T-cell (primary cell): ENCODE results near the gene SYVN1. TPM values are rescaled to one million over a fixed set of nuclear protein-coding genes. Genes with fewer than 3 reads are reported as not detected.
A peak's percentile ranks its signal among the peaks of the same experiment; 100 is the strongest.

ENCODE experiments used
- ATAC-seq, 4 experiments: fragments of 200-7000 bp in 3 of 4; fragments of 150-1000 bp in 1 of 4; cut with Tn5 transposase; replicated peaks in 1 of 4; 1 replicate in 3 of 4; 2 replicates in 1 of 4; pipeline ENCODE4 v1.10.0; 2021; ENCODE audit warnings: moderate library complexity in 3 of 4, mild to moderate bottlenecking in 2 of 4, moderate number of reproducible peaks in 1 of 4
- CTCF ChIA-PET, 2 donors: fragments of 300-600 bp; sonication (Branson Sonifier 250); formaldehyde crosslinking; loops; one replicate each; lab custom pipeline; 2022; ENCODE audit warnings: antibody characterized with exemption in 2 of 2; lab: Charles Lee
- POLR2A ChIA-PET, 2 donors: fragments of 300-600 bp; sonication (Branson Sonifier 250); formaldehyde crosslinking; loops; one replicate each; lab custom pipeline; 2022; ENCODE audit warnings: antibody characterized with exemption in 2 of 2; lab: Charles Lee
- DNase-seq, 35 experiments: peaks; one replicate each; pipeline versions ENCODE4 v3.0.0 to v3.0.0-alpha.2; 2013 to 2023
- H3K27ac ChIP-seq: one replicate; pipeline ENCODE4 v1.5.1; 2013; ENCODE audit warnings: low read length
- H3K27me3 ChIP-seq, 2 experiments: replicated peaks in 1 of 2; 1 replicate in 1 of 2; 2 replicates in 1 of 2; pipeline versions ENCODE4 v1.6.1 to v1.7.0; 2013; ENCODE audit warnings: low read length in 1 of 2, mixed read lengths in 1 of 2; ENCODE audit not compliant: control insufficient read depth in 2 of 2, insufficient read depth in 2 of 2; ENCODE audit errors: extremely low read depth in 1 of 2
- H3K36me3 ChIP-seq, 2 donors: 1 replicate in 1 of 2; 2 replicates in 1 of 2; pipeline versions ENCODE4 v1.6.1 to v1.7.0; 2013; ENCODE audit warnings: low read length in 1 of 2; ENCODE audit not compliant: control insufficient read depth in 2 of 2, insufficient read depth in 1 of 2; ENCODE audit errors: extremely low read depth in 1 of 2
- H3K4me1 ChIP-seq, 2 experiments: 1 replicate in 1 of 2; 2 replicates in 1 of 2; pipeline versions ENCODE4 v1.6.1 to v1.7.0; 2013; ENCODE audit warnings: low read length in 2 of 2, mixed read lengths in 1 of 2; ENCODE audit not compliant: insufficient read depth in 2 of 2, control insufficient read depth in 1 of 2; ENCODE audit errors: extremely low read depth in 1 of 2
- H3K4me3 ChIP-seq, 2 donors: 1 replicate in 1 of 2; 2 replicates in 1 of 2; pipeline versions ENCODE4 v1.5.1 to v1.7.0; 2013; ENCODE audit warnings: mild to moderate bottlenecking in 2 of 2, low read length in 1 of 2, moderate library complexity in 1 of 2; ENCODE audit not compliant: control insufficient read depth in 1 of 2; ENCODE audit errors: extremely low read depth in 1 of 2
- H3K9me3 ChIP-seq: 2 replicates; pipeline ENCODE4 v1.7.0; 2013
- H3K27ac Mint-ChIP-seq, 2 donors: one replicate each; pipeline ENCODE4 v1.8.0; 2020 to 2021; ENCODE audit warnings: mild to moderate bottlenecking in 2 of 2, mixed read lengths in 2 of 2
- H3K27me3 Mint-ChIP-seq, 2 donors: one replicate each; pipeline ENCODE4 v1.8.0; 2021 to 2022; ENCODE audit warnings: mixed read lengths in 2 of 2
- H3K36me3 Mint-ChIP-seq: one replicate; pipeline ENCODE4 v1.8.0; 2021; ENCODE audit warnings: mixed read lengths
- H3K4me1 Mint-ChIP-seq, 3 donors: one replicate each; pipeline ENCODE4 v1.8.0; 2020 to 2022; ENCODE audit warnings: mixed read lengths in 3 of 3, mild to moderate bottlenecking in 1 of 3
- H3K4me3 Mint-ChIP-seq, 3 donors: one replicate each; pipeline ENCODE4 v1.8.0; 2020 to 2022; ENCODE audit warnings: mild to moderate bottlenecking in 3 of 3, mixed read lengths in 3 of 3, moderate library complexity in 3 of 3
- H3K9me3 Mint-ChIP-seq, 3 donors: one replicate each; pipeline ENCODE4 v1.8.0; 2020 to 2022; ENCODE audit warnings: mixed read lengths in 3 of 3
- WGBS: methylation state at CpG from one replicate; pipeline ENCODE4 v1.1.5; 2013; ENCODE audit warnings: missing lambda C conversion rate; ENCODE audit not compliant: insufficient coverage; 5-methylcytosine and 5-hydroxymethylcytosine counted together
- total RNA-seq, 35 experiments: library from RNA in 6 of 35; stranded (reverse) in 6 of 35; fragments of 120-200 nt in 1 of 35; gene quantifications; one replicate each; pipeline versions ENCODE4 v1.2.1 to v1.2.4 and lab custom pipeline; 2013 to 2026

Gene SYVN1
- total RNA-seq, 5 donors from 2014 or later (not counting 1 experiment from before 2014, with no cell fraction given) = 63.8 to 77.7 (median 68.8) TPM

- ATAC-seq (no peak), DNase-seq (no peak)
- POLR2A ChIA-PET = interaction anchor here in 1 of 2 donors (1.0 kb wide), 1 partner anchor 9 kb away, joined by 4 read pairs; no protein-coding TSS in a partner anchor
- H3K27ac ChIP-seq = no peak overlapping the region
- peaks cover 28 to 76% of the 10 kb centered on the region in 2 donors for H3K36me3 ChIP-seq
- peaks cover 27% of the 10 kb centered on the region for H3K36me3 Mint-ChIP-seq
- no peaks in the 10 kb centered on the region for H3K27me3 Mint-ChIP-seq
- WGBS = 92% methylated on average over 4 of the region's 6 CpGs
- H3K27ac Mint-ChIP-seq = no peak overlapping the region
- peaks cover 2 to 15% of the 10 kb centered on the region in 2 experiments for H3K4me1 ChIP-seq
- CTCF ChIA-PET = no interaction called here
- H3K4me3 ChIP-seq = no peak overlapping the region
- no peaks in the 10 kb centered on the region for H3K27me3 ChIP-seq
- no peaks in the 10 kb centered on the region for H3K9me3 ChIP-seq
- no peaks in the 10 kb centered on the region for H3K9me3 Mint-ChIP-seq
- H3K4me3 Mint-ChIP-seq = no peak overlapping the region
- peaks cover 20 to 30% (median 22%) of the 10 kb centered on the region in 3 donors for H3K4me1 Mint-ChIP-seq
Measured at GRCh38 chr11:65126624-65127274, 7.6 kb downstream of the SYVN1 start.

- Histone ChIP-seq H3K4me3 (no peak overlapping the region), H3K36me3 (peaks cover 21 to 71% of the 10 kb centered on the region in 2 donors), H3K27ac (no peak overlapping the region), H3K27me3 (no peaks in the 10 kb centered on the region), H3K9me3 (no peaks in the 10 kb centered on the region), H3K4me1 (peaks cover 9 to 28% of the 10 kb centered on the region in 2 experiments)
- DNase-seq = no peak
- no peak overlapping the region for H3K27ac Mint-ChIP-seq
- H3K4me1 Mint-ChIP-seq = peaks cover 31 to 34% (median 32%) of the 10 kb centered on the region in 3 donors
- H3K27me3 Mint-ChIP-seq = no peaks in the 10 kb centered on the region
- no peak overlapping the region for H3K4me3 Mint-ChIP-seq
- peaks cover 31% of the 10 kb centered on the region for H3K36me3 Mint-ChIP-seq
- ATAC-seq = no peak
- POLR2A ChIA-PET = interaction anchor here (0.6 to 1.2 kb wide), 2 partner anchors 9 to 208 kb away, joined by 3 read pairs; no protein-coding TSS in a partner anchor
- 93% methylated on average over 5 of the region's 12 CpGs for WGBS
- CTCF ChIA-PET = interaction anchor here in 1 of 2 donors (1.1 kb wide), 1 partner anchor 14 kb away, joined by 5 read pairs; the partner anchor contains the start of gene TM7SF2
- H3K9me3 Mint-ChIP-seq = no peaks in the 10 kb centered on the region
Measured at GRCh38 chr11:65125197-65126056, 8.9 kb downstream of the SYVN1 start.

GRCh38 chr11:65124480-65125196 is 9.7 kb downstream of the SYVN1 start:
- Mint-ChIP-seq H3K9me3 (no peaks in the 10 kb centered on the region), H3K4me3 (peak overlapping the region; percentile 14 to 64 (median 51)), H3K36me3 (peaks cover 39% of the 10 kb centered on the region), H3K4me1 (peaks cover 31 to 42% (median 38%) of the 10 kb centered on the region in 3 donors), H3K27me3 (no peaks in the 10 kb centered on the region), H3K27ac (peak overlapping the region in 1 of 2 donors; percentile 68)
- Histone ChIP-seq H3K27ac (no peak overlapping the region), H3K36me3 (peaks cover 16 to 71% of the 10 kb centered on the region in 2 donors), H3K4me1 (peaks cover 9 to 28% of the 10 kb centered on the region in 2 experiments), H3K9me3 (no peaks in the 10 kb centered on the region), H3K4me3 (no peak overlapping the region), H3K27me3 (no peaks in the 10 kb centered on the region)
- ATAC-seq = no peak
- 92% methylated on average over 2 of the region's 5 CpGs for WGBS
- CTCF ChIA-PET = interaction anchor here (0.5 to 1.1 kb wide), 3 partner anchors 14 to 228 kb away, joined by 4 to 6 read pairs (median 5); partner anchors contain the start of gene TM7SF2 (in 1 of the 2)
- DNase-seq = no peak
- POLR2A ChIA-PET = interaction anchor here in 1 of 2 donors (1.2 kb wide), 1 partner anchor 10 kb away, joined by 3 read pairs; no protein-coding TSS in a partner anchor

GRCh38 chr11:65121865-65122696 is 12.2 kb downstream of the SYVN1 start, which contains the start of the genes FAU and MRPL49:
Gene FAU, minus strand, starts transcription at chr11:65122134. Its CDS starts 321 bp downstream, at chr11:65121813.
Gene MRPL49, plus strand, starts transcription at chr11:65122321. Its CDS starts 26 bp downstream, at chr11:65122347.
- Histone ChIP-seq H3K27ac (peak within 1 kb of the TSS; percentile 92), H3K27me3 (no peaks in the 10 kb centered on the region), H3K36me3 (peaks cover 8 to 63% of the 10 kb centered on the region in 2 donors), H3K4me1 (peaks cover 9 to 34% of the 10 kb centered on the region in 2 experiments), H3K9me3 (no peaks in the 10 kb centered on the region), H3K4me3 (peak within 1 kb of the TSS; percentile 80 to 91)
- under 1% methylated on average over 56 of the region's 64 CpGs for WGBS
- Mint-ChIP-seq H3K4me1 (peaks cover 43 to 57% (median 48%) of the 10 kb centered on the region in 3 donors), H3K27ac (peak within 1 kb of the TSS; percentile 98 to 100), H3K9me3 (no peaks in the 10 kb centered on the region), H3K36me3 (peaks cover 51% of the 10 kb centered on the region), H3K4me3 (peak within 1 kb of the TSS; percentile 96 to 100 (median 96)), H3K27me3 (no peaks in the 10 kb centered on the region)
- ATAC-seq (peak; percentile 81 to 84 (median 82)), DNase-seq (peak; percentile 93 to 100 (median 99))
- ChIA-PET CTCF (interaction anchor here (0.6 to 2.3 kb wide), 8 partner anchors 9 to 1137 kb away, joined by 3 to 13 read pairs (median 6); partner anchors contain the start of genes CDCA5 (in 1 of the 2) and TM7SF2 (in 1 of the 2)), POLR2A (interaction anchor here (0.6 to 2.2 kb wide), 7 partner anchors 9 to 343 kb away, joined by 3 to 12 read pairs (median 6); partner anchors contain the start of genes ARL2 (in 1 of the 2), SF1 (in 1 of the 2), SYVN1 (in 1 of the 2) and TM7SF2 (in 1 of the 2))

- H3K36me3 Mint-ChIP-seq = peaks cover 49% of the 10 kb centered on the region
- H3K27me3 Mint-ChIP-seq = no peaks in the 10 kb centered on the region
- Histone ChIP-seq H3K27ac (peak overlapping the region; percentile 92), H3K27me3 (no peaks in the 10 kb centered on the region), H3K4me1 (peaks cover 9 to 40% of the 10 kb centered on the region in 2 experiments), H3K4me3 (peak overlapping the region; percentile 80 to 91), H3K36me3 (peaks cover 7 to 57% of the 10 kb centered on the region in 2 donors), H3K9me3 (no peaks in the 10 kb centered on the region)
- CTCF ChIA-PET = interaction anchor here in 1 of 2 donors (0.8 to 2.3 kb wide), 6 partner anchors 8 to 59 kb away, joined by 3 to 13 read pairs (median 7); partner anchors contain the start of genes CDCA5 and TM7SF2
- ATAC-seq = no peak
- POLR2A ChIA-PET = interaction anchor here (0.6 to 2.2 kb wide), 4 partner anchors 8 to 26 kb away, joined by 3 to 12 read pairs (median 6); partner anchors contain the start of genes SYVN1 (in 1 of the 2), TM7SF2 (in 1 of the 2) and VPS51 (in 1 of the 2)
- peaks cover 47 to 61% (median 52%) of the 10 kb centered on the region in 3 donors for H3K4me1 Mint-ChIP-seq
- no peaks in the 10 kb centered on the region for H3K9me3 Mint-ChIP-seq
- peak overlapping the region; percentile 96 to 100 (median 96) for H3K4me3 Mint-ChIP-seq
- WGBS = under 1% methylated on average over 22 of the region's 22 CpGs
- DNase-seq = peak in 3 of 35 experiments; percentile 25 to 37 (median 35)
- peak overlapping the region; percentile 98 to 100 for H3K27ac Mint-ChIP-seq
Measured at GRCh38 chr11:65121447-65121864, 12.9 kb downstream of the SYVN1 start.
